Keratinocyte (primary cell): ENCODE data around the gene MELTF. TPM values are rescaled to one million over a fixed set of nuclear protein-coding genes. Genes with fewer than 3 reads are reported as not detected.

Experiments
- DNase-seq: peaks from one replicate; pipeline ENCODE4 v3.0.0-alpha.2; 2011; ENCODE audit warnings: low read depth, missing footprints, low spot score
- FAIRE-seq: peaks from 2 replicates; lab custom pipeline; 2011; peaks lifted over from hg19 to GRCh38; lab: Jason Lieb, UNC
- H2AFZ ChIP-seq: 2 replicates; pipeline ENCODE4 v1.6.0; 2012; ENCODE audit warnings: low read length, control low read depth, inconsistent platforms; ENCODE audit not compliant: control insufficient read depth
- H3K27ac ChIP-seq: 2 replicates; pipeline ENCODE4 v1.5.1; 2011; ENCODE audit warnings: low read length; ENCODE audit not compliant: control insufficient read depth, insufficient read depth
- H3K27me3 ChIP-seq: 3 replicates; pipeline ENCODE4 v1.6.0; 2011; ENCODE audit warnings: low read length; ENCODE audit not compliant: control insufficient read depth, insufficient read depth; ENCODE audit errors: extremely low read depth
- H3K36me3 ChIP-seq, 2 experiments: 2 replicates in 1 of 2; 3 replicates in 1 of 2; pipeline ENCODE4 v1.5.1; 2011; ENCODE audit warnings: low read length in 2 of 2, mild to moderate bottlenecking in 1 of 2; ENCODE audit not compliant: control insufficient read depth in 2 of 2, insufficient read depth in 2 of 2; ENCODE audit errors: extremely low read depth in 1 of 2
- H3K4me1 ChIP-seq: 3 replicates; pipeline ENCODE4 v1.5.1; 2011; ENCODE audit warnings: low read length; ENCODE audit not compliant: control insufficient read depth, insufficient read depth; ENCODE audit errors: extremely low read depth
- H3K4me2 ChIP-seq: 3 replicates; pipeline ENCODE4 v1.6.0; 2011; ENCODE audit warnings: low read depth, low read length; ENCODE audit not compliant: control insufficient read depth, insufficient read depth; ENCODE audit errors: extremely low read depth
- H3K4me3 ChIP-seq, 3 experiments: fragments of 200-600 bp in 1 of 3; sonication (generic) in 1 of 3; 2 replicates in 2 of 3; 3 replicates in 1 of 3; pipeline ENCODE4 v1.5.1; 2011 to 2016; ENCODE audit warnings: low read length in 3 of 3, mild to moderate bottlenecking in 3 of 3, control low read depth in 2 of 3, inconsistent platforms in 1 of 3, low read depth in 1 of 3, mixed read lengths in 1 of 3, mixed run types in 1 of 3, moderate library complexity in 1 of 3; ENCODE audit not compliant: control insufficient read depth in 2 of 3, insufficient read depth in 2 of 3; ENCODE audit errors: extremely low read depth in 1 of 3
- H3K79me2 ChIP-seq: 2 replicates; pipeline ENCODE4 v1.6.0; 2012; ENCODE audit warnings: low read length; ENCODE audit not compliant: control insufficient read depth, insufficient read depth
- H3K9ac ChIP-seq: 3 replicates; pipeline ENCODE4 v1.6.0; 2011; ENCODE audit warnings: low read length; ENCODE audit not compliant: control insufficient read depth, insufficient read depth; ENCODE audit errors: extremely low read depth
- H3K9me1 ChIP-seq: 3 replicates; pipeline ENCODE4 v1.6.0; 2011; ENCODE audit warnings: low read length; ENCODE audit not compliant: control insufficient read depth, insufficient read depth; ENCODE audit errors: extremely low read depth
- H3K9me3 ChIP-seq: 2 replicates; pipeline ENCODE4 v1.5.1; 2012; ENCODE audit warnings: low read depth, low read length; ENCODE audit not compliant: control insufficient read depth
- H4K20me1 ChIP-seq: 3 replicates; pipeline ENCODE4 v1.6.0; 2011; ENCODE audit warnings: low read length; ENCODE audit not compliant: control insufficient read depth, insufficient read depth; ENCODE audit errors: extremely low read depth
- CTCF ChIP-seq, 3 experiments: IDR thresholded peaks in 1 of 3; conservative IDR thresholded peaks in 1 of 3; optimal IDR thresholded peaks in 1 of 3; 2 replicates in 2 of 3; 3 replicates in 1 of 3; pipeline versions ENCODE3 to v1.5.1; 2011; ENCODE audit warnings: low read length in 3 of 3, mild to moderate bottlenecking in 3 of 3, moderate library complexity in 2 of 3, control low read depth in 1 of 3, inconsistent platforms in 1 of 3; ENCODE audit not compliant: insufficient read depth in 2 of 3; ENCODE audit errors: extremely low read depth in 1 of 3
- EZH2 ChIP-seq: IDR thresholded peaks from one replicate; pipeline ENCODE4 v1.6.1; 2012; ENCODE audit warnings: inconsistent platforms, mild to moderate bottlenecking, low read length, moderate library complexity
- dilution Hi-C: fragments of 300-500 bp; cut with MboI; formaldehyde crosslinking; loops from one replicate; pipeline ENCODE4 v1.7.0; 2020; ENCODE audit warnings: low sequenced_read_pairs; ENCODE audit not compliant: extremely low pct_ligation_motif_present
- polyA minus RNA-seq, 3 experiments: library from RNA; depleted of rRNA, polyadenylated mRNA; stranded (reverse); fragments of >200 nt; gene quantifications; 1 replicate in 1 of 3; 2 replicates in 1 of 3; 3 replicates in 1 of 3; pipeline ENCODE4 v1.2.3, GENCODE V29; 2011
- polyA plus RNA-seq, 5 experiments: library from polyadenylated mRNA; depleted of rRNA in 3 of 5; stranded (reverse) in 3 of 5; stranded (forward) in 1 of 5; unstranded in 1 of 5; fragments of >200 nt; gene quantifications; 1 replicate in 1 of 5; 2 replicates in 3 of 5; 3 replicates in 1 of 5; pipeline versions ENCODE4 v1.2.1 to v1.2.3, GENCODE V29; 2011 to 2012; ENCODE audit warnings: missing spikeins in 2 of 5, low read depth in 1 of 5, low replicate concordance in 1 of 5

The MELTF gene
- polyA plus RNA-seq (6.0 to 10.7 TPM (median 8.1 TPM) in 3 replicates), polyA minus RNA-seq (5.4 to 15.2 TPM (median 5.5 TPM) in 3 replicates)
- polyA plus RNA-seq (2011; ENCODE audit: low read depth) = 0.71 TPM
- polyA plus RNA-seq (2011; cell fraction: cytosol; rRNA removed) = 3.9 and 6.4 TPM in 2 replicates
- 20.5 and 24.9 TPM in 2 replicates for polyA plus RNA-seq (2011; cell fraction: nucleus; rRNA removed)
- polyA plus RNA-seq (2012; ENCODE audit: low replicate concordance) = 1.1 and 12.4 TPM in 2 replicates
- 14.6 TPM for polyA minus RNA-seq (2011; cell fraction: cytosol; rRNA and poly(A)+ RNA removed)
- polyA minus RNA-seq (2011; cell fraction: nucleus; rRNA and poly(A)+ RNA removed) = 25.5 and 33.5 TPM in 2 replicates

GRCh38 chr3:197029511-197030167, at the start of gene MELTF:
Gene MELTF, minus strand, starts transcription at chr3:197029817. Its CDS starts 115 bp downstream, at chr3:197029702.
- no peak for FAIRE-seq
- no peaks in the 10 kb centered on the region for H4K20me1 ChIP-seq
- H2AFZ ChIP-seq = no peak within 1 kb of the TSS
- peak within 1 kb of the TSS; percentile 42 for H3K27ac ChIP-seq
- TF ChIP-seq EZH2 (no peak), CTCF (optimal IDR thresholded peaks at IDR 0.05 in 1 of 3, IDR thresholded peaks at IDR 0.05 in 1 of 3, conservative IDR thresholded peaks at IDR 0.05 in 1 of 3; ENCODE audit: extremely low read depth in 1 of 3, insufficient read depth in 2 of 3, low read length in 3 of 3) (peak in 1 of 3 experiments; percentile 50)
- no peak for DNase-seq
- peak within 1 kb of the TSS; percentile 49 to 69 (median 62) for H3K4me3 ChIP-seq
- no peaks in the 10 kb centered on the region for H3K9me1 ChIP-seq
- peaks cover 18% of the 10 kb centered on the region for H3K4me1 ChIP-seq
- H3K36me3 ChIP-seq = no peaks in the 10 kb centered on the region
- peak within 1 kb of the TSS; percentile 74 for H3K9ac ChIP-seq
- peak within 1 kb of the TSS; percentile 57 for H3K4me2 ChIP-seq
- no peaks in the 10 kb centered on the region for H3K79me2 ChIP-seq
- H3K27me3 ChIP-seq = no peaks in the 10 kb centered on the region
- H3K9me3 ChIP-seq = no peaks in the 10 kb centered on the region
- dilution Hi-C loops = no loop called here

- no peak overlapping the region for H2AFZ ChIP-seq
- H3K4me2 ChIP-seq = no peak overlapping the region
- H3K9ac ChIP-seq = no peak overlapping the region
- FAIRE-seq (no peak), DNase-seq (no peak)
- dilution Hi-C loops = no loop called here
- no peak overlapping the region for H3K4me3 ChIP-seq
- no peak for TF ChIP-seq CTCF (optimal IDR thresholded peaks at IDR 0.05 in 1 of 3, IDR thresholded peaks at IDR 0.05 in 1 of 3, conservative IDR thresholded peaks at IDR 0.05 in 1 of 3; ENCODE audit: extremely low read depth in 1 of 3, insufficient read depth in 2 of 3, low read length in 3 of 3)
- TF ChIP-seq EZH2 = no peak
- no peak overlapping the region for H3K27ac ChIP-seq
- H3K9me3 ChIP-seq = no peaks in the 10 kb centered on the region
- H3K36me3 ChIP-seq = peaks cover 12 to 13% of the 10 kb centered on the region in 2 experiments
- H3K27me3 ChIP-seq = no peaks in the 10 kb centered on the region
- no peaks in the 10 kb centered on the region for H3K9me1 ChIP-seq
- no peaks in the 10 kb centered on the region for H3K4me1 ChIP-seq
- H4K20me1 ChIP-seq = no peaks in the 10 kb centered on the region
- H3K79me2 ChIP-seq = no peaks in the 10 kb centered on the region
Observed at GRCh38 chr3:197076415-197076814, 46.8 kb upstream of the MELTF start.
